PC-3 (cell line): ENCODE data around the gene TCEANC2.

ENCODE experiments used
- CTCF ChIP-seq: fragments of 300-600 bp; sonication (generic); conservative IDR thresholded peaks from 2 replicates; pipeline ENCODE4 v1.5.1; 2017; ENCODE audit warnings: antibody characterized with exemption, low read depth, mild to moderate bottlenecking, low read length
- EZH2 ChIP-seq: fragments of 300-600 bp; sonication (generic); IDR thresholded peaks from one replicate; pipeline ENCODE4 v1.6.1; 2017; ENCODE audit warnings: antibody characterized with exemption, mild to moderate bottlenecking, low read length; ENCODE audit not compliant: unreplicated experiment
- EZH2phosphoT487 ChIP-seq: fragments of 300-600 bp; sonication (generic); IDR thresholded peaks from 2 replicates; pipeline ENCODE4 v1.6.1; 2018; ENCODE audit warnings: mild to moderate bottlenecking, antibody characterized with exemption, low read length, borderline replicate concordance

- TF ChIP-seq CTCF (no peak), EZH2 (no peak), EZH2phosphoT487 (no peak)
Measured at GRCh38 chr1:54069791-54070170, 16.4 kb downstream of the TCEANC2 start.
